HG02943 (cell line): Measurements from ENCODE around the gene SLC15A4.
"Not testable (repeated sequence)": the region's sequence is repeated elsewhere in the genome, so short reads cannot be mapped to it uniquely, and the experiment has no call there.

ENCODE experiments used
- ATAC-seq: cut with Tn5 transposase; IDR thresholded peaks from one replicate; pipeline ENCODE4 v1.9.1; 2021; ENCODE audit warnings: mild to moderate bottlenecking, low read depth, moderate library complexity; ENCODE audit not compliant: unreplicated experiment

SLC15A4 gene

DNA sequence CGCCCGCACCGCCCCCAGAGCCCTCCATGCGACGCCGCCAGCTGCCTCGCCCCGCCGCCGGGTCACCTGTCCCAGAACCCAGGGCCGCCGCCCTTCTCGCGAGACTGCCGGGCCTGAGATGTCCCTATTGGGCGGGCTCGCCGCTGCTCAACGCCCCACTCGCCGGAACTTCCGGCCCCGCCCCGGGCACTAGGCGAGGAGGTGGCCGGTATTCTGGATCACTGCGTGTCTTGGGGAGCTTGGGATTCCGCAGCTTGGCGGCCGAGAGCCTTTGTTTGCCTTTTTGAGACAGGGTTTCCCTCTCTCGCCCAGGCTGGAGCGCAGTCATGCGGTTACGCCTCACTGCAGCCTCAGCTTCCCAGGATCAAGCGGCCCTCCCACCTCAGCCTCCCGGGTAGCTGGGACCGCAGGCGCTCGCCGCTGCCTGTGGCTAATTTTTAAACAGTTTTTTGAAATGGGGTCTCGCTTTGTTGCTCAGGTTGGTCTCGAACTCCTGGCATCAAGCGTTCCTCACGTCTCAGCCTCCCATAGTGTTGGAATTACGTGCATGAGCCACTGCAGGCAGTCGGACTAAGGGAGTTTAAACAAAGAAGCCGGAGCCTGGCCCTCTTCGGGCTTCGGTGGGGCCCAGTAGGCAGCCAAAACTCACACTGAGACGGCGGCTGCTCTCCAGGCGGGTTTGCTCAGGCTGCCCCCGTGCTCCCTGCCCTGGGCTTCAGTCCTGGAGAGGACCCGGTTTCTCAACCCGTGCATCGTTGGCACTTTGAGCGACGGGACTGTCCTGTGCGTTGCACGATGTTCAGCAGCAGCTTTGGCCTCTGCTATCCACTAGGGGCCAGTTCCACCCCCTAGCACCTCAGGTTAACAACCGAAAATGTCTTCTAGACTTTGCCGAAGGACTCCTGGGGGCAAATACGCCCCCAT lies at the start of gene SLC15A4:
TSS of gene SLC15A4 (minus strand) at position 43 of the 924 bp plus-strand sequence. CDS start at position 28, 15 bp downstream.
- ATAC-seq = peak; percentile 79

DNA sequence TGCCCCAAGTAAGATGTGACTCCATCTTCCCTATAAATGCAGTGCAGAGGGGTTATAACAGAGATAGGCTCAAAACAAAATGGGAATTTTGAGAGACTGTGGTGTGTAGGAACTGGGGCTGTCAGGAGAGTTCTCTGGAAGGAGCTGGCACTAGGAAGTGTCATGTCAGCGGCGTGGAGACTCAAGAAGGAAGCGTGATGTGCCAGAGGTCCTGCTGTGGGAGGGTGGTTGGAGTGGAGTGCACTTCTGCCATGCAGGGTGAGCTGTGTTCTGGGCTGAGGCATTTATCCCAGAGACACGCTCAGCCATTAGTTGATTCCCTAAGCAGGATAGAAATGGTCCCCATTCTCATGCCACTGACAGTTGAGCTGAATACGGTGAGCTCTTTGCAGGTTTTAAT lies 48.5 kb upstream of the SLC15A4 start:
- no peak for ATAC-seq

DNA sequence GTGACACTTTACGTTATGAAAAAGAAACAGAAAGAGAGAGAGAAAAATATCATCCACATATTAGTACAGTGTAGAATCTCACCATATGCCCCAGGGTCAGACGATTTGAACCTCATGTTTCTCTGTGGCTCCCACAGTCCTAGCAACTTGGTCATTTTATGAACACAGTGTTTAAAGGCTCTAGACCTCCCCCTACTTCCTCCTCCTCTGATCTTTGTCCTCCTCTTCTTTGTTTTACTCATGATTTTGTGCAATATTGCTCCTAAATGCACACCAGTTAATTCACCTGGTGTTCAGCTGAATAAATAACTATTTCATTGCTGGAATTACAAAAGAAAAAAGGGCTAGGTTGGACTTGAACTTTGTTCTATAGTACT lies 47.7 kb upstream of the SLC15A4 start:
- ATAC-seq = no peak

DNA sequence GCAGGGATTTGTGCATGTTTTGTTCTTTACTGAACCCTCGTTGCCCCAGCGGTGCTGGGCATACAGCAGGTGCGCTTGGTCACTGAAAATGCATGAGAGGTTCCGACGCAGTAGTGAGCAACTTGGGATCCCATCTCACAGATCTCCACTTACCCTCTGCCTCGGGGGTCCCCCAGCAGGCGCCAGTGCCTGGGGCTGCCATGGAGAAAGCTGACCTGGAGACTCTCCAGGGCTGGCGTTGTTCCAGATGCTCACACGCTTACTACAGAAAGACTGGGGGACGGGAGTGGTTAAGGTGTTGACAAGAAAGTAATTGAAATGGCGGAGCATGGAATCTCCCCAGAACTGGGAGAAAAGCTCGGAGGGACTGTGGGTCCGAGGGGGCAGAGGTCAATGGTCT lies 43.7 kb upstream of the SLC15A4 start:
- ATAC-seq = no peak

DNA sequence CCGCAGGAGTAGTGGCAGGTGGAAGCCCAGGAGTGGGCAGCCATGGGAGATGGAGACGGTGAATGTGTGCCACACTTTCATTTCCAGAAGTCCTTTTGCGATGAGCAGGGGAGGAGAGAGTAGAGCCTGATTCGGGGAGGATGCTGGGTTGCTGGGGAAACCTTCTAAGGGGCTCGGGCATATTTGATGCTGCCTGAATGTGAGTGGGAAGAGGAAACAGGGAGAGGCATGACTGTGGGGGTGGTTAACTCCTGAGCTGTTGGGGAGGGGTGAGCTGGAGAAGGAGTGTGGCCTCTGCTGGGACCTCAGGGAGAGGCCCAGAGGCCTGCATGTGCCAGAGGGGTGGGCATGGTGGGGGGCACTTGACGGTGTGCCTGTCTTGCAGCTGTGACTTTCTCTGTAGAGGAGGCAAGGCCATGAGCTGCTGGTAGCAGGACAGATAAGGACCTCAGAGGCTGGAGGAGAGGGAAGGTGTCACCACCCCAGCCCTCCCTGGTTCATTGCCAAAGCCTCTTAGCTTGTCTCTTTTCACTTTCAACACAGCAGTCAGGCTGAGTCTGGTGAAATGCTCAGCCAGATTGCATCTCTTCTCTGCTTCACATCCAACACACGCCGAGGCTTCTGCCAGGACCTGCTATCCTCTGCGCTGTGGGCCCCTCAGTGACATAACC lies 40.9 kb upstream of the SLC15A4 start:
- ATAC-seq = no peak

DNA sequence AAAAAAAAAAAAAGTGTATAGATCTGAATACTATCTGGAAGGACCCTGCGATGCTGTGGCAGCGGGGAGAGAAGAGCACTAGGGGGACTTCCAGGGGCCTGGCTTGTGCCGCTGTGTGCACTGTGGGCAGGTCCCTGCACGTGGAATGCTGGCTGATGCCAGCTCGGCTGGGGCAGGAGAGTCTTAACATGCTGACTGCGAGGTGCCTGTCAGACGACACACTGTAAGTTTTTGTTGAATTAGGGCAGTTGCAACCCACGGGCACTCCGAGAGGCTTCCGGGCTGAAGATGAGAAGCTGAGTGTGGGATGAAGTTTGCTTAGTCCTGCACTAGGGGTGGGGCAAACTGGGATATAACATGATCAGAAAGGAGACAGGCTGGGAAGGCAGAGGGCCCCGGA lies 40.2 kb upstream of the SLC15A4 start:
- ATAC-seq = no peak

DNA sequence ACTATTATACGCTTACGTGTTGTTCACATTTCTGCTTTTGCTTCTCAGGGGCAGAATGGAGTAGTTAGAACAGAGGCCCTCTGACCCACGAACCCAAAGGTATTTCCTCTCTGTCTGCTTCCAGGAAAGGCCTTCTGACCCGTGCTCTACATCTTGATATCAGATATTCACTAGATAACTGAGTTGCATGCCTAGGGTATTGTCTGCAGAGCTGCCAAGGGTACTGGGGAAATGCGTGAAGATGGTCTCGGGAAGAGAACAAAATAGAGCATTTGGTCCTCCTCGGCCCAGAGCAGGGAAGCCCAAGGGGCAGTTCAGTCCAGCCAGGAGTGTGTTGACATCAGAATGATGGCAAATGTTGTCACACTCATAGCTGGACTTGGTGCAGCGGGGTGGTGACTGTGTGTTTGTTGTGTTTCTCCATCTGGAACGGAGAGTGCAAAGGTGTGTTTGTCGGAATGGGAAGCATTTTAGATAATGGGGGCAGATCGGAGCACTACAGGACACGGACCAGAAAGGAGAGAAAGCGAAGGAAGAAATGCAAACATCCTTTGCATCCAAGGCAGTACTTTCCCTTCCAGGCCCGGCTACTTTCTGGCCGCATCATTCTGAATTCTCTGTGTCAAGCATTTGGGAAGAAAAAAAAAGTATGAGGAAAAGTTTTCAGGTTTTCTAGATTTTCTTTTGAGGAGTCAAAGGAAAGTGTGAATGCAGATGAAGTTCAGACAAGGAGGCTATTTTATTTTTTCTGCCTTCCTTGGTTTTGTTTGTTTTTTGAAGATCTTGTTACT lies 37.7 kb upstream of the SLC15A4 start:
- no peak for ATAC-seq

DNA sequence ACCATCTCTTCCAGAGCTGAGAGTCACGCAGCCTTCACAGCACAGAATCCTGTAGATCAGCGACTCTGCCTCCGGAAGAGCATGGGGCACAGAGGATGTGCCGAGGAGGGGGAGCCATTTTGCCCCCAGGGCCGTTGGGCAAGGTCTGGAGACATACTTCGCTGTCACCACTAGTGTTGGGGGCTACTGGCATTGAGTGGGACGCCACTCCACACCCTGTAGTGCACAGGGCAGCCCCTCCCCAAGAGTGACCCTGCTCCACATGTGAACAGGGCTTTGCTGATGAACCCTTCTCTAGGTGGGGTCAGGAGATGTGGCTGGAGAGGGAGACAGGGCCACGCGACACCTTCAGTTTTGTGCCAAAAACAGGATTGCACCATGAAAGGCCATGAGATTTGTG lies 35.6 kb upstream of the SLC15A4 start:
- no peak for ATAC-seq

DNA sequence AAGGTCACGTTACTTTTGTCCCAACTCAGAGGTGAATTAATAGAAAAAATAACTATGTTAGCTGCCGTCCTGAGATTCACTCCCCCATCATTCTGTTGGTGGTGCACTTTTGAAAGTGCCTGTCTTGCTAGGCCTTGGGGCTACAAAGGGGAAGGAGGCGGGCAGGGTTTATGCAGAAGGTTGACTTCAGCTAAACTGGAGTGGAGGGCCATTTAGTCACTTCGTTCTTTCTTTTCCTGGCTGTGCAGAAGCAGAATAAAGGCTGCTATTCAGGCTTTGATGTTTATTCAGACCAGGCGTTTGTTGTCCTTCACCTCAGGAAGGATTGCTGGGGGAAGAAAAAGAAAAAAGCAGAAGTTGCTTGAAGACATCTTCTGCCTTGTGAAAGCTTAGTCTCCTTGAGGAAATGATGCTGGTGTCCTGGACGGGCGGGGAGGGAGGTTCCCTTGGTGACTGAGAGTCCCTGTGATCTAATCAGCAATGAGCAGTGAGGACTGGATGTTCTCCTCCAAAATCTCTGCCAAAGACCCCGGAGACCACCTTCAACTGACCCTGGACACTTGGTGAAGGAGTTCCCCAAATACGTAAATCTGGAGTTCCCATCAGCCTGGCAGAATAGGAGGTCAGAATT lies 33.5 kb upstream of the SLC15A4 start:
- no peak for ATAC-seq

DNA sequence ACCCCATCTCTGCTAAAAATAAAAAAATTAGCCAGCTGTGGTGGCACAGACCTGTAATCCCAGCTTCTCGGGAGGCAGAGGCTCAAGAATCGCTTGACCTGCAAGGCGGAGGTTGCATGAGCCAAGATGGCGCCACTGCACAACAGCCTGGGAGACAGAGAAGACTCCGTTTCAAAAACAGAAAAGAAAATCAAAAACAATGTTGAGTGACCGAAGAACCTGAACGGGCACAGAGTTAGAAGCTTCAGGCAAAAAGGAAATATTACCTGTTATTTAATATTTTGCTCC lies 33.0 kb upstream of the SLC15A4 start:
- no peak for ATAC-seq

DNA sequence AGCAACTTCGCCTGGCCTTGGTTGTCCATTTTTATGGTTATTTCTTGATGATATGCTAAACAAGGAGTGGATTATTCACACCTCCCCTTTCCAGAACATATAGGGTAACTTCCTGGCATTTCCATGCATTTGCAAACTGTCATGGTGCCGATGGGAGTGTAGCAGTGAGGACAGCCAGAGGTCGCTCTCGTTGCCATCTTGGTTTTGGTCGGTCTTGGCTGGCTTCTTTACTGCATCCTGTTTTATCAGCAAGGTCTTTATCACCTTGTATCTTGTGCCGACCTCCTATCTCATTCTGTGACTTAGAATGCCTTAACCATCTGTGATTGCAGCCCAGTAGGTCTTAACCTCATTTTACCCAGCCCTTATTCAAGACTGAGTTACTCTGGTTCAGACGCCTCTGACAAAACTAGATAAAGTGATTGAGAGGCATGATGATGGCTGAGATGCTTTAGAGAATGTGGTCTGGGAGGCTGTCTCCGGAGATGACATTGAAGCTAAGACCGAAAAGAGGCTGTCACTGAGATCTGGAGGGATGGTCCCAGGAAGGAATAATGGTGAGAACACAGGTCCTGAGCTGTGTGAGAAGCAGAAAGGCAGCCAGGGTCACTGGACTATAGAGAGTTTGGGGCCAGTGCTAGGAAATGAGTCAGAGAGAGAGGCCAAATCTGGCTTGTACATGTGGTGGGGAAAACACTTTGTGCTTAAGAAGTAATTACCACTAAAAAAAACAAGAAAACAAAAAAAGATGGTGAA lies 32.5 kb upstream of the SLC15A4 start:
- no peak for ATAC-seq

DNA sequence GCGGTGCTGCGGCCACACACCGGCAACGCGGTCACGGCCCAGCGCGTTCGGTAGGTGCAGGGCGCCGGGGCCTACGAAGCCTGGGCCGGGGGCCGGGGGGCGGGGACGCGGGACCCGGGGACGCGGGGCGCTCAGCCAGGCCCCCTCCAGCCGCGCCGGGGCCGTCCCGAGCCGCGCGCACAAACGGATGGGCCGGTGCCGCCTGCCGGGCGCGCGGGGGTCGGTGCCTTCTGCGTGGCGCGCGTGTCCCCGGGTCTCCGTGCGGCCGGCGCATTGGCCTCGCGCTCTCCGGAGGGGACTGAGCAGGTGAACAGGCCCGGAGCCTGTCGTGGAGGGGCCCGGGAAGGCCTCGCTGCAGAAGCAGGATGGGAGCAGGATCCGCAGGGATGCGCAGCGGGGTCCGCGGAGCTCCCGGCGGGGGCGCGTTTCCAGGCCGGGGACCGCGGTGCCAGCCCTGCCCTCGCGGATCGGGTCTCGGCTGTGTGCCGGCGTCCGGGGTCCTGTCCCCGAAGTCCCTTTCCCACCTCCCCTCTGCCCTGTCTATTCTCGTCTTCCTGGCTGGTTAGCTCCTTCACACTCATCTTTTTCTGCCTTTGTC lies 29.9 kb upstream of the SLC15A4 start:
- ATAC-seq = no peak

DNA sequence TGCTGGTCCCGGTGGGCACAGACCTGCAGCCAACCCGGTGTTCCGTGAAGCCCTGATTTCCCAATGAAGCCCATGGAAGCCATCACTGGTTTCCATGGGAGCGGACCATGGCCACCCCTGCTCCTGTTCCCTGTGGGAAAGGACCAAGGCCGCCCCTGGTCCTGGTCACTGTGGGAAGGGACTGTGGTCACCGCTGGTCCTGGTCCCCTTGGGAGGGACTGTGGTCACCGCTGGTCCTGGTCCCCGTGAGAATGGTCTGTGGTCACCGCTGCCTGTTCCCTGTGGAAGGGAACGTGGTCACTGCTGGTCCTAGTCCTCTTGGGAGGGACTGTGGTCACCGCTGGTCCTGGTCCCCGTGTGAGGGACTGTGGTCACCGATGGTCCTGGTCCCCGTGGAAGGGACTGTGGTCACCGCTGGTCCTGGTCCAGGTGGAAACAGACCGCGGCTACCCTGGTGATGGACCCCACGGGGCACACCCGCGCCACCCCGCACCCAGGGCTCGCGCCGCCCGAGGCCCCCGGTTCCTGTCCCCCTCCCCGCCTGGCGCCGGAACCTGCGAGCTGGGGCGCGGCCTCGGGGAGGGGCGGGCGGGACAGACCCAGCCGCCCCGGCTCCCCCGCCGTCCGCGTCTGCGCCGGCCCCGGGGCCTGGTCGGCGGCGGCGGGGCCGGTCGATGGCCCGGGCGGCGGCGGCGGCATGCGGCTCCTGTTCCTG lies 29.3 kb upstream of the SLC15A4 start, which contains the start of gene GLT1D1:
TSS of gene GLT1D1 (plus strand) at position 594 of the 715 bp plus-strand sequence. CDS start at position 698, 104 bp downstream.
- no peak for ATAC-seq

DNA sequence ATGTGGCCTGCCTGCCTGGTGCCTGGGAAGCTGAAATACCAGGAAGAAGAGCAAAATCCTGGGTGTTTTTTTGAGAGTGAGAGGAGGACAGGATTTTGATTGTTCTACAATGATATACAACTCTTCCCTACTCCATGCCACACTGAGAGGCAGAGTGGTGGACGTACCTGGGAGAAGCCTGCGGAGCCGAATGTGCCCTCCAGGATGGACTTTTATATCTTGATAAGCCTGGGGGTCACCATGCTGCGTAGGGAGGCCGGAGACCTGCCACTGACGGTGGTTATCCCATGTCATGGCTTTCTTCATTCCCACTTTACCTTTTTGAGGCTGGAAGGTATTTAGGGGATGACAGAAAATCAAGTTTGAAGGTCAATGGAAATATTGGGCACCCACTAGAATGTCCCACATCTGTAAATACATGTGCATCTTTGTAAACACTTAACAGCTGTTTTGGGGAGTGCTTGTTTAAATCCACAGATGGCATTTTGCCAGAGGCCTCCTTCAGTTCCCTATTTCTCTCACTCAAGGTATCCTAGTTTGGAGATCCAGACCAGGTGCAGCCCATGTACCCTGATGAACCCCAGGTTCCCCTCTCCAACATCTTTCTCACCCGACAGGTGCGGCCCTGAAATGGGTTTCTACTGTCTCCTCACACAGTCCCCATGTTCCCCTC lies 28.4 kb upstream of the SLC15A4 start:
- no peak for ATAC-seq

DNA sequence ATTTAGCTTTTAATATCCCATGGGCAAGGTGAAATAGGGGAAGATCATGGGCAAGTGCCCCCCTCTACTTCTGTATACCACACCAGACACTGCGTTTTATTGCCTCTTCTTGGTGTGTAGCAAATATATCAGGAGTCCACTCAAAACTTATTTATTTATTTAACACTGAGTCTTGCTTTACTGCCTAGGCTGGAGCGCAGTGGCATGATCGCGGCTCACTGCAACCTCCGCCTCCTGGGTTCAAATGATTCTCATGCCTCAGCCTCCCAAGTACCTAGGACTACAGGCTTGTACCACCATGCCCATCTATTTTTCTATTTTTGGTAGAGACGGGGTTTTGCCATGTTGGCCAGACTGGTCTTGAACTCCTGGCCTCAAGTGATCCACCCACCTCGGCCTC lies 27.7 kb upstream of the SLC15A4 start:
- ATAC-seq = not testable (repeated sequence)

DNA sequence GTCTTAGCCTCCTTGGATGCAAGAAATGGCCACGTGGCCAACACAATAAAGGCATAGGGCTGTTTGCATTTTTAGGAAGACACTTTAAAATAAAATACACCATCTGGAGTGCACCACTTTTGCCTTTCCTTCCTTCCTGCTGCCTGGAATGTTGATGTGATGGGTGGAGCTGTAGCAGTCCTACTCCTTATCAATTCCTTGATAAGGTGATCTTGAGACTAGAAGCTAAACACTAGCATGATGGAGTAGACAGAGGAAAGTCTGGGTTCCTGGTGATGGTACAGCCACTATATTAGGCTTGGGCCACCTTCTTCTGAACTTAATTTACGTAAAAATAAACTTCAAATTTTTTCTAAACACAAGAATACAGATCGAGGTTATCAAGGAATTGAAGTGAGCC lies 26.6 kb upstream of the SLC15A4 start:
- ATAC-seq = no peak

DNA sequence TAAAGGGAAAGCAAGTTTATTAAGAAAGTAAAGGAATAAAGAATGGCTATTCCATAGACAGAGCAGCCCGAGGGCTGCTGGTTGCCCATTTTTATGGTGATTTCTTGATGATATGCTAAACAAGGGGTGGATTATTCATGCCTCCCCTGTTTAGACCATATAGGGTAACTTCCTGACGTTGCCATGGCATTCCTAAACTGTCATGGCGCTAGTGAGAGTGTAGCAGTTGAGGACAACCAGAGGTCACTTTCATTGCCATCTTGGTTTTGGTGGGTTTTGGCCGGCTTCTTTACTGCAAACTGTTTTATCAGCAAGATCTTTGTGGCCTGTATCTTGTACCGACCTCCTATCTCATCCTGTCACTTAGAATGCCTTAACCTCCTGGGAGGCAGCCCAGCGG lies 26.0 kb upstream of the SLC15A4 start:
- not testable (repeated sequence) for ATAC-seq

DNA sequence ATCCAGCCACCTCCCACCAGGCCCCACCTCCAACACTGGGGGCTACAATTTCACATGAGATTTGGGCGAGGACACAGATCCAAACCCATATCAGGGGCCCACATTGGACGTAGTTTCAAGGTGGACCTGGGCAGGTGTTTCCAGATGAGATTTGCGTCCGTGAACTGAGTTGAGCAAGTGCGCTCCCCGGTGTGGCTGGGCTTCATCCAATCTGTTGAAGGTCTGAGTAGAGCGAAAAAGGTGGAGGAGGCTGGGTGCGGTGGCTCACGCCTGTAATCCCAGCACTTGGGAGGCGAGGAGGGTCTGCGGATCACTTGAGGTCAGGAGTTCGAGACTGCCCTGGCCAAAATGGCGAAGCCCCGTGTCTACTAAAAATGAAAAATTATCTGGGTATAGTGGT lies 24.6 kb upstream of the SLC15A4 start:
- ATAC-seq = no peak
